ENCODE data around the gene SYT2.

- TF ChIP-seq CTCF (IDR thresholded peaks at IDR 0.05; ENCODE audit: low read depth, low read length, poor library complexity, severe bottlenecking) (no peak), EZH2phosphoT487 (IDR thresholded peaks at IDR 0.05; ENCODE audit: borderline replicate concordance, low read length) (no peak)
These were observed 132.2 kb downstream of the SYT2 start for GRCh38 chr1:202578001-202578504.

All from DOHH2 (cell line).